G401.6 (cell line): ENCODE results near the gene HDAC4.
"Not testable (repeated sequence)": the region's sequence is repeated elsewhere in the genome, so short reads cannot be mapped to it uniquely, and the experiment has no call there.

Experiments used
- FAIRE-seq: peaks from 2 replicates; lab custom pipeline; 2012; peaks lifted over from hg19 to GRCh38; lab: Jason Lieb, UNC

The HDAC4 gene

GRCh38 chr2:239081046-239081445, 319.8 kb downstream of the HDAC4 start:
- FAIRE-seq, result no peak

GRCh38 chr2:239079671-239080294, 321.0 kb downstream of the HDAC4 start:
- no peak for FAIRE-seq

- no peak for FAIRE-seq
Observed at GRCh38 chr2:239078128-239078924, 322.5 kb downstream of the HDAC4 start.

- no peak for FAIRE-seq
Observed at GRCh38 chr2:239077260-239077659, 323.6 kb downstream of the HDAC4 start.

GRCh38 chr2:239075918-239076758, 324.7 kb downstream of the HDAC4 start:
- no peak for FAIRE-seq

GRCh38 chr2:239073745-239074530, 326.9 kb downstream of the HDAC4 start:
- no peak for FAIRE-seq

- no peak for FAIRE-seq
Observed at GRCh38 chr2:239073270-239073669, 327.6 kb downstream of the HDAC4 start.

- FAIRE-seq, result no peak
Observed at GRCh38 chr2:239072786-239073185, 328.0 kb downstream of the HDAC4 start.

GRCh38 chr2:239070466-239070865, 330.4 kb downstream of the HDAC4 start:
- FAIRE-seq, result no peak

- not testable (repeated sequence) for FAIRE-seq
Observed at GRCh38 chr2:239069362-239070333, 331.2 kb downstream of the HDAC4 start.

GRCh38 chr2:239068411-239068810, 332.4 kb downstream of the HDAC4 start:
- no peak for FAIRE-seq

- no peak for FAIRE-seq
Observed at GRCh38 chr2:239067196-239067865, 333.5 kb downstream of the HDAC4 start.

- FAIRE-seq, result no peak
Observed at GRCh38 chr2:239066597-239066996, 334.2 kb downstream of the HDAC4 start.

GRCh38 chr2:239065962-239066361, 334.9 kb downstream of the HDAC4 start:
- FAIRE-seq, result no peak

GRCh38 chr2:239065537-239065936, 335.3 kb downstream of the HDAC4 start:
- FAIRE-seq, result no peak

- no peak for FAIRE-seq
Observed at GRCh38 chr2:239064891-239065290, 335.9 kb downstream of the HDAC4 start.

GRCh38 chr2:239064253-239064652, 336.6 kb downstream of the HDAC4 start:
- no peak for FAIRE-seq

GRCh38 chr2:239062743-239063142, 338.1 kb downstream of the HDAC4 start:
- FAIRE-seq, result no peak

GRCh38 chr2:239061824-239062570, 338.8 kb downstream of the HDAC4 start:
- FAIRE-seq, result no peak
